Caco-2 (cell line): Measurements from ENCODE around the gene FAHD1. TPM values are rescaled to one million over a fixed set of nuclear protein-coding genes. Genes with fewer than 3 reads are reported as not detected.
A peak's percentile ranks its signal among the peaks of the same experiment; 100 is the strongest.
"Not testable (repeated sequence)": the region's sequence is repeated elsewhere in the genome, so short reads cannot be mapped to it uniquely, and the experiment has no call there.

Source experiments
- BruUV-seq: library from RNA; stranded (reverse); fragments of 400-500 nt; replicated peaks from 2 replicates; lab custom pipeline; 2021; lab: Mats Ljungman, UMichigan
- CTCF ChIA-PET: fragments of 300-600 bp; sonication (Branson Sonifier 250); formaldehyde crosslinking; loops from one replicate; lab custom pipeline; 2022; ENCODE audit warnings: antibody characterized with exemption; lab: Charles Lee
- POLR2A ChIA-PET: fragments of 300-600 bp; sonication (Branson Sonifier 250); formaldehyde crosslinking; loops from one replicate; lab custom pipeline; 2022; ENCODE audit warnings: antibody characterized with exemption; lab: Charles Lee
- DNase-seq, 2 experiments: peaks; one replicate each; pipeline versions ENCODE4 v3.0.0 to v3.0.0-alpha.2; 2020 to 2022
- H3K27me3 ChIP-seq: replicated peaks from 2 replicates; pipeline ENCODE4 v1.6.0; 2011; ENCODE audit warnings: low read length; ENCODE audit not compliant: control insufficient read depth, insufficient read depth
- H3K36me3 ChIP-seq: 2 replicates; pipeline ENCODE4 v1.5.1; 2011; ENCODE audit warnings: low read length; ENCODE audit not compliant: control insufficient read depth, insufficient read depth
- H3K4me1 ChIP-seq: fragments of 250-450 bp; sonication (Bioruptor Pico); 2 replicates; pipeline ENCODE4 v1.5.1; 2020; ENCODE audit warnings: mild to moderate bottlenecking
- H3K4me3 ChIP-seq: 2 replicates; pipeline ENCODE4 v1.5.1; 2011; ENCODE audit warnings: low read depth, mild to moderate bottlenecking, control low read depth, low read length
- H3K9me3 ChIP-seq: fragments of 250-450 bp; sonication (Bioruptor Pico); 2 replicates; pipeline ENCODE4 v1.5.1; 2020; ENCODE audit warnings: mild to moderate bottlenecking, moderate library complexity
- H3K27ac Mint-ChIP-seq: one replicate; pipeline ENCODE4 v1.8.0; 2022; ENCODE audit warnings: mixed read lengths; ENCODE audit not compliant: unreplicated experiment
- H3K27me3 Mint-ChIP-seq: one replicate; pipeline ENCODE4 v1.8.0; 2022; ENCODE audit warnings: mixed read lengths; ENCODE audit not compliant: insufficient read depth, unreplicated experiment
- H3K36me3 Mint-ChIP-seq: one replicate; pipeline ENCODE4 v1.8.0; 2022; ENCODE audit warnings: mild to moderate bottlenecking, mixed read lengths; ENCODE audit not compliant: insufficient read depth, unreplicated experiment
- H3K4me1 Mint-ChIP-seq: one replicate; pipeline ENCODE4 v1.8.0; 2022; ENCODE audit warnings: low read depth, mixed read lengths; ENCODE audit not compliant: unreplicated experiment
- H3K4me3 Mint-ChIP-seq: one replicate; pipeline ENCODE4 v1.8.0; 2022; ENCODE audit warnings: mild to moderate bottlenecking, moderate library complexity, mixed read lengths; ENCODE audit not compliant: unreplicated experiment
- H3K9me3 Mint-ChIP-seq: one replicate; pipeline ENCODE4 v1.8.0; 2022; ENCODE audit warnings: mixed read lengths; ENCODE audit not compliant: unreplicated experiment
- CTCF ChIP-seq, 2 experiments: fragments of 200-600 bp in 1 of 2; IDR thresholded peaks; 1 replicate in 1 of 2; 2 replicates in 1 of 2; pipeline versions ENCODE4 v1.5.1 to v1.8.0; 2011 to 2022; ENCODE audit warnings: antibody characterized with exemption in 1 of 2, control low read depth in 1 of 2, inconsistent platforms in 1 of 2, low read depth in 1 of 2, low read length in 1 of 2, mild to moderate bottlenecking in 1 of 2, moderate library complexity in 1 of 2; ENCODE audit not compliant: insufficient read depth in 1 of 2, severe bottlenecking in 1 of 2, unreplicated experiment in 1 of 2
- intact Hi-C: fragments of 100-400 bp; cut with micrococcal nuclease; formaldehyde crosslinking; loops from one replicate; pipeline ENCODE4 v1.10.0; 2022; ENCODE audit not compliant: unreplicated experiment
- total RNA-seq: library from RNA; stranded (reverse); gene quantifications from 2 replicates; pipeline ENCODE4 v1.2.3, GENCODE V29; 2022

FAHD1 gene
- total RNA-seq, 1 experiment from 2014 or later: 16.5 TPM

GRCh38 chr16:1793578-1794220, 33.3 kb upstream of the FAHD1 start, which contains the start of gene IGFALS:
TSS of gene IGFALS (minus strand) at chr16:1793705. CDS start at chr16:1793652, 53 bp downstream.
- intact Hi-C loops: no loop called here
- CTCF ChIA-PET: interaction anchor here (2.1 kb wide), 1 partner anchor 11 kb away, joined by 5 read pairs; the partner anchor contains the start of genes NUBP2 and SPSB3
- peak in 1 of 2 experiments; percentile 30 for DNase-seq
- no peak within 1 kb of the TSS for H3K4me3 ChIP-seq
- no peak within 1 kb of the TSS for H3K27ac Mint-ChIP-seq
- no peaks in the 10 kb centered on the region for H3K27me3 Mint-ChIP-seq
- H3K27me3 ChIP-seq: no peaks in the 10 kb centered on the region
- TF ChIP-seq CTCF (IDR thresholded peaks at IDR 0.05; ENCODE audit: insufficient read depth in 1 of 2, low read depth in 1 of 2, low read length in 1 of 2, severe bottlenecking in 1 of 2, unreplicated experiment in 1 of 2): no peak
- no peak within 1 kb of the TSS for H3K4me3 Mint-ChIP-seq
- BruUV-seq: no TSS peak
- H3K4me1 Mint-ChIP-seq: no peaks in the 10 kb centered on the region
- peaks cover 14% of the 10 kb centered on the region; the same call in 1 of the 2 replicates for H3K9me3 ChIP-seq
- POLR2A ChIA-PET: no interaction called here
- H3K4me1 ChIP-seq: no peaks in the 10 kb centered on the region
- no peaks in the 10 kb centered on the region for H3K36me3 ChIP-seq
- H3K9me3 Mint-ChIP-seq: no peaks in the 10 kb centered on the region
- H3K36me3 Mint-ChIP-seq: peaks cover 7% of the 10 kb centered on the region

- no peak overlapping the region for H3K4me3 Mint-ChIP-seq
- H3K9me3 ChIP-seq: peaks cover 14% of the 10 kb centered on the region; the same call in 1 of the 2 replicates
- peak in 1 of 2 experiments; percentile 35 for DNase-seq
- no peak overlapping the region for H3K27ac Mint-ChIP-seq
- H3K36me3 ChIP-seq: no peaks in the 10 kb centered on the region
- H3K9me3 Mint-ChIP-seq: no peaks in the 10 kb centered on the region
- H3K36me3 Mint-ChIP-seq: peaks cover under 1% of the 10 kb centered on the region
- H3K27me3 Mint-ChIP-seq: no peaks in the 10 kb centered on the region
- no peak overlapping the region for H3K4me3 ChIP-seq
- H3K27me3 ChIP-seq: no peaks in the 10 kb centered on the region
- intact Hi-C loops: no loop called here
- BruUV-seq: no TSS peak
- POLR2A ChIA-PET: no interaction called here
- TF ChIP-seq CTCF (IDR thresholded peaks at IDR 0.05; ENCODE audit: insufficient read depth in 1 of 2, low read depth in 1 of 2, low read length in 1 of 2, severe bottlenecking in 1 of 2, unreplicated experiment in 1 of 2): no peak
- no peaks in the 10 kb centered on the region for H3K4me1 Mint-ChIP-seq
- no peaks in the 10 kb centered on the region for H3K4me1 ChIP-seq
- CTCF ChIA-PET: interaction anchor here (2.1 kb wide), 1 partner anchor 12 kb away, joined by 5 read pairs; the partner anchor contains the start of genes NUBP2 and SPSB3
Measured at GRCh38 chr16:1794221-1794871, 32.7 kb upstream of the FAHD1 start.

GRCh38 chr16:1794908-1795666, 31.9 kb upstream of the FAHD1 start:
- no peaks in the 10 kb centered on the region for H3K36me3 ChIP-seq
- no peak for TF ChIP-seq CTCF (IDR thresholded peaks at IDR 0.05; ENCODE audit: insufficient read depth in 1 of 2, low read depth in 1 of 2, low read length in 1 of 2, severe bottlenecking in 1 of 2, unreplicated experiment in 1 of 2)
- POLR2A ChIA-PET: no interaction called here
- H3K27me3 ChIP-seq: no peaks in the 10 kb centered on the region
- CTCF ChIA-PET: no interaction called here
- Mint-ChIP-seq H3K9me3 (no peaks in the 10 kb centered on the region), H3K4me1 (no peaks in the 10 kb centered on the region), H3K27me3 (no peaks in the 10 kb centered on the region), H3K4me3 (no peak overlapping the region), H3K27ac (no peak overlapping the region), H3K36me3 (no peaks in the 10 kb centered on the region)
- no TSS peak for BruUV-seq
- H3K9me3 ChIP-seq: peaks cover 14% of the 10 kb centered on the region; the same call in 1 of the 2 replicates
- no peak overlapping the region for H3K4me3 ChIP-seq
- H3K4me1 ChIP-seq: no peaks in the 10 kb centered on the region
- intact Hi-C loops: no loop called here
- no peak for DNase-seq

- H3K27me3 ChIP-seq, H3K27ac Mint-ChIP-seq, H3K36me3 ChIP-seq, H3K4me3 ChIP-seq, POLR2A ChIA-PET, BruUV-seq, H3K36me3 Mint-ChIP-seq, H3K9me3 Mint-ChIP-seq, H3K4me1 ChIP-seq, CTCF ChIA-PET, DNase-seq, H3K4me3 Mint-ChIP-seq, H3K27me3 Mint-ChIP-seq, H3K4me1 Mint-ChIP-seq, intact Hi-C loops: not testable (repeated sequence)
- H3K9me3 ChIP-seq: peaks cover 14% of the 10 kb centered on the region; the same call in 1 of the 2 replicates
Measured at GRCh38 chr16:1799263-1799662, 27.7 kb upstream of the FAHD1 start.
